GM18507 (cell line): Measurements from ENCODE around the gene TMEM151B.
"Not testable (repeated sequence)": the region's sequence is repeated elsewhere in the genome, so short reads cannot be mapped to it uniquely, and the experiment has no call there.

Experiments used
- DNase-seq: peaks from one replicate; pipeline ENCODE4 v3.0.0; 2011; ENCODE audit warnings: low read depth; ENCODE audit not compliant: insufficient read length; ENCODE audit errors: extremely low spot score
- FAIRE-seq: peaks from 2 replicates; lab custom pipeline; 2011; peaks lifted over from hg19 to GRCh38; lab: Jason Lieb, UNC

The TMEM151B gene

GRCh38 chr6:44315516-44315915, 45.3 kb downstream of the TMEM151B start:
- no peak for DNase-seq
- no peak for FAIRE-seq

GRCh38 chr6:44315951-44316350, 45.7 kb downstream of the TMEM151B start:
- FAIRE-seq (no peak), DNase-seq (no peak)

- DNase-seq, result no peak
- FAIRE-seq, result no peak
Observed at GRCh38 chr6:44316481-44316880, 46.2 kb downstream of the TMEM151B start.

- FAIRE-seq, result not testable (repeated sequence)
Observed at GRCh38 chr6:44317136-44317631, 46.9 kb downstream of the TMEM151B start.

GRCh38 chr6:44321210-44321609, 51.0 kb downstream of the TMEM151B start:
- DNase-seq (no peak), FAIRE-seq (no peak)

More at GRCh38 chr6:44317136-44317631, 46.9 kb downstream of the TMEM151B start:
- DNase-seq, result not testable (repeated sequence)

- FAIRE-seq (no peak), DNase-seq (no peak)
Observed at GRCh38 chr6:44327096-44327495, 56.8 kb downstream of the TMEM151B start.

- FAIRE-seq, result no peak
Observed at GRCh38 chr6:44327760-44328159, 57.5 kb downstream of the TMEM151B start.

GRCh38 chr6:44328203-44328602, 58.0 kb downstream of the TMEM151B start:
- DNase-seq, result not testable (repeated sequence)

More at GRCh38 chr6:44327760-44328159, 57.5 kb downstream of the TMEM151B start:
- DNase-seq, result no peak

GRCh38 chr6:44329858-44330257, 59.6 kb downstream of the TMEM151B start:
- FAIRE-seq (no peak), DNase-seq (no peak)

More at GRCh38 chr6:44328203-44328602, 58.0 kb downstream of the TMEM151B start:
- FAIRE-seq, result not testable (repeated sequence)

- FAIRE-seq (no peak), DNase-seq (no peak)
Observed at GRCh38 chr6:44332585-44332984, 62.3 kb downstream of the TMEM151B start.

GRCh38 chr6:44333273-44333919, 63.1 kb downstream of the TMEM151B start:
- no peak for FAIRE-seq
- no peak for DNase-seq

- FAIRE-seq (no peak), DNase-seq (no peak)
Observed at GRCh38 chr6:44333942-44334341, 63.7 kb downstream of the TMEM151B start.

GRCh38 chr6:44335631-44336030, 65.4 kb downstream of the TMEM151B start:
- no peak for FAIRE-seq
- DNase-seq, result no peak

- DNase-seq (peak; percentile 40), FAIRE-seq (peak; percentile 94)
Observed at GRCh38 chr6:44338228-44339122, 68.2 kb downstream of the TMEM151B start.

GRCh38 chr6:44339301-44339700, 69.1 kb downstream of the TMEM151B start:
- FAIRE-seq (no peak), DNase-seq (no peak)

- no peak for DNase-seq
- FAIRE-seq, result no peak
Observed at GRCh38 chr6:44339763-44340625, 69.7 kb downstream of the TMEM151B start.

GRCh38 chr6:44341095-44341890, 71.0 kb downstream of the TMEM151B start:
- no peak for FAIRE-seq

GRCh38 chr6:44342052-44342451, 71.8 kb downstream of the TMEM151B start:
- DNase-seq (no peak), FAIRE-seq (no peak)

More at GRCh38 chr6:44341095-44341890, 71.0 kb downstream of the TMEM151B start:
- no peak for DNase-seq

GRCh38 chr6:44342489-44342888, 72.2 kb downstream of the TMEM151B start, which contains the start of gene SPATS1:
Gene SPATS1, plus strand, starts transcription at chr6:44342650. Its CDS starts 446 bp downstream, at chr6:44343096.
- DNase-seq (no peak), FAIRE-seq (no peak)
